H1 (cell line): ENCODE results near the gene LRRC41. TPM values are rescaled to one million over a fixed set of nuclear protein-coding genes. Genes with fewer than 3 reads are reported as not detected.

ENCODE experiments used
- CTCF ChIA-PET: fragments of 300-600 bp; sonication (Branson Sonifier 250); formaldehyde crosslinking; loops from one replicate; lab custom pipeline; 2021; ENCODE audit not compliant: partially characterized antibody; lab: Charles Lee
- POLR2A ChIA-PET: fragments of 300-600 bp; sonication (Branson Sonifier 250); formaldehyde crosslinking; loops from one replicate; lab custom pipeline; 2021; ENCODE audit warnings: inconsistent platforms; ENCODE audit not compliant: partially characterized antibody; lab: Charles Lee
- DNase-seq, 2 experiments: peaks; one replicate each; pipeline versions ENCODE4 v3.0.0 to v3.0.0-alpha.2; 2010 to 2022; ENCODE audit warnings: low spot score in 2 of 2, low read depth in 1 of 2, mixed read lengths in 1 of 2
- FAIRE-seq: peaks from 2 replicates; lab custom pipeline; 2011; peaks lifted over from hg19 to GRCh38; lab: Jason Lieb, UNC
- H2AFZ ChIP-seq: 2 replicates; pipeline ENCODE4 v1.8.1; 2012; ENCODE audit warnings: low read length, inconsistent platforms
- H2AK5ac ChIP-seq: 2 replicates; pipeline ENCODE4 v1.6.1; 2013; ENCODE audit warnings: low read depth, low read length
- H2BK120ac ChIP-seq: replicated peaks from 2 replicates; pipeline ENCODE3; 2013; ENCODE audit warnings: low read depth, low read length, inconsistent platforms
- H2BK12ac ChIP-seq: 2 replicates; pipeline ENCODE4 v1.6.1; 2013; ENCODE audit warnings: low read depth, low read length
- H2BK15ac ChIP-seq: 2 replicates; pipeline ENCODE4 v1.6.1; 2013; ENCODE audit warnings: low read length
- H2BK20ac ChIP-seq: 2 replicates; pipeline ENCODE4 v1.6.1; 2013; ENCODE audit warnings: low read length
- H2BK5ac ChIP-seq: 2 replicates; pipeline ENCODE4 v1.6.1; 2013; ENCODE audit warnings: low read depth, low read length
- H3K14ac ChIP-seq: 2 replicates; pipeline ENCODE4 v1.6.1; 2013; ENCODE audit warnings: inconsistent platforms; ENCODE audit not compliant: insufficient read length
- H3K18ac ChIP-seq: 2 replicates; pipeline ENCODE4 v1.6.1; 2013; ENCODE audit warnings: low read length; ENCODE audit errors: extremely low read depth
- H3K23ac ChIP-seq: 2 replicates; pipeline ENCODE4 v1.6.1; 2013; ENCODE audit warnings: inconsistent platforms; ENCODE audit not compliant: insufficient read length
- H3K23me2 ChIP-seq: 2 replicates; pipeline ENCODE4 v1.6.1; 2013; ENCODE audit warnings: low read depth, low read length
- H3K27ac ChIP-seq: 2 replicates; pipeline ENCODE4 v1.6.1; 2011; ENCODE audit warnings: low read depth, low read length, inconsistent platforms
- H3K27me3 ChIP-seq, 4 experiments: replicated peaks in 1 of 4; 1 replicate in 1 of 4; 2 replicates in 3 of 4; pipeline versions ENCODE4 v1.6.1 to v1.8.1; 2011 to 2013; ENCODE audit warnings: low read length in 3 of 4, mild to moderate bottlenecking in 3 of 4, inconsistent platforms in 2 of 4, mixed read lengths in 2 of 4, moderate library complexity in 1 of 4; ENCODE audit not compliant: control insufficient read depth in 3 of 4, insufficient read depth in 3 of 4; ENCODE audit errors: extremely low read depth in 1 of 4
- H3K36me3 ChIP-seq, 4 experiments: 2 replicates each; pipeline versions ENCODE4 v1.6.1 to v1.8.1; 2011 to 2013; ENCODE audit warnings: mild to moderate bottlenecking in 4 of 4, low read length in 3 of 4, moderate library complexity in 2 of 4, control low read depth in 1 of 4, inconsistent platforms in 1 of 4; ENCODE audit not compliant: insufficient read depth in 4 of 4, control insufficient read depth in 2 of 4
- H3K4ac ChIP-seq: replicated peaks from 2 replicates; pipeline ENCODE3; 2013; ENCODE audit warnings: low read length, low read depth, mixed read lengths, inconsistent platforms; ENCODE audit not compliant: insufficient read length
- H3K4me1 ChIP-seq, 4 experiments: replicated peaks in 1 of 4; 1 replicate in 1 of 4; 2 replicates in 3 of 4; pipeline versions ENCODE4 v1.6.1 to v1.8.1; 2011 to 2013; ENCODE audit warnings: low read length in 3 of 4, inconsistent platforms in 2 of 4, mixed read lengths in 1 of 4; ENCODE audit not compliant: insufficient read depth in 4 of 4, control insufficient read depth in 3 of 4
- H3K4me2 ChIP-seq, 2 experiments: 2 replicates each; pipeline versions ENCODE4 v1.6.1 to v1.8.1; 2011 to 2013; ENCODE audit warnings: low read depth in 2 of 2, low read length in 2 of 2, control low read depth in 1 of 2, inconsistent platforms in 1 of 2, mild to moderate bottlenecking in 1 of 2; ENCODE audit not compliant: insufficient read depth in 1 of 2
- H3K4me3 ChIP-seq, 4 experiments: fragments of 200-600, 300-600 bp in 1 of 4; sonication (generic), shearing (Covaris generic), sonication (Bioruptor Twin) in 1 of 4; 2 replicates each; pipeline versions ENCODE4 v1.5.1 to v1.8.1; 2011 to 2016; ENCODE audit warnings: low read length in 4 of 4, low read depth in 3 of 4, control low read depth in 2 of 4, inconsistent platforms in 2 of 4, mild to moderate bottlenecking in 2 of 4, mixed read lengths in 1 of 4, moderate library complexity in 1 of 4; ENCODE audit not compliant: insufficient read depth in 2 of 4; ENCODE audit errors: extremely low read depth in 1 of 4
- H3K56ac ChIP-seq: replicated peaks from 2 replicates; pipeline ENCODE3; 2013; ENCODE audit warnings: low read depth, mild to moderate bottlenecking, mixed read lengths, low read length, inconsistent platforms; ENCODE audit not compliant: insufficient read length
- H3K79me1 ChIP-seq: 2 replicates; pipeline ENCODE4 v1.6.1; 2013; ENCODE audit warnings: low read depth, low read length, control low read depth
- H3K79me2 ChIP-seq, 2 experiments: 2 replicates each; pipeline versions ENCODE4 v1.6.1 to v1.8.1; 2012 to 2013; ENCODE audit warnings: low read length in 2 of 2, mild to moderate bottlenecking in 2 of 2, inconsistent platforms in 1 of 2; ENCODE audit not compliant: insufficient read depth in 2 of 2, control insufficient read depth in 1 of 2
- H3K9ac ChIP-seq, 4 experiments: replicated peaks in 1 of 4; 1 replicate in 1 of 4; 2 replicates in 3 of 4; pipeline versions ENCODE4 v1.6.1 to v1.8.1; 2011 to 2013; ENCODE audit warnings: low read depth in 3 of 4, low read length in 3 of 4, control low read depth in 2 of 4, mild to moderate bottlenecking in 2 of 4, moderate library complexity in 2 of 4, inconsistent platforms in 1 of 4; ENCODE audit errors: extremely low read depth in 1 of 4
- H3K9me3 ChIP-seq, 2 experiments: 2 replicates each; pipeline versions ENCODE4 v1.6.1 to v1.8.1; 2012 to 2013; ENCODE audit warnings: mild to moderate bottlenecking in 2 of 2, moderate library complexity in 2 of 2, control low read depth in 1 of 2, inconsistent platforms in 1 of 2, low read depth in 1 of 2, low read length in 1 of 2, mixed read lengths in 1 of 2; ENCODE audit not compliant: insufficient read depth in 2 of 2
- H4K20me1 ChIP-seq, 2 experiments: replicated peaks in 1 of 2; 2 replicates each; pipeline versions ENCODE3 to v1.8.1; 2011 to 2013; ENCODE audit warnings: inconsistent platforms in 2 of 2, low read length in 2 of 2, mild to moderate bottlenecking in 1 of 2; ENCODE audit not compliant: insufficient read depth in 2 of 2, control insufficient read depth in 1 of 2
- H4K5ac ChIP-seq: 2 replicates; pipeline ENCODE4 v1.6.1; 2013; ENCODE audit warnings: low read length, low read depth, mixed read lengths, inconsistent platforms; ENCODE audit not compliant: insufficient read length
- H4K8ac ChIP-seq: 2 replicates; pipeline ENCODE4 v1.8.0; 2013; ENCODE audit warnings: mild to moderate bottlenecking, moderate library complexity, low read length, inconsistent platforms; ENCODE audit not compliant: insufficient read depth; ENCODE audit errors: extremely low read depth
- H4K91ac ChIP-seq: replicated peaks from 2 replicates; pipeline ENCODE3; 2013; ENCODE audit warnings: low read length, mixed read lengths, inconsistent platforms; ENCODE audit not compliant: insufficient read length
- ATF3 ChIP-seq: IDR thresholded peaks from 2 replicates; pipeline ENCODE4 v1.6.1; 2011; ENCODE audit warnings: low read depth, mild to moderate bottlenecking, low read length; ENCODE audit not compliant: insufficient read depth
- HDAC2 ChIP-seq, 2 experiments: fragments of 300-600 bp in 1 of 2; sonication (generic) in 1 of 2; IDR thresholded peaks; 2 replicates each; pipeline ENCODE4 v1.6.1; 2011 to 2012; ENCODE audit warnings: low read depth in 2 of 2, low read length in 2 of 2, mild to moderate bottlenecking in 2 of 2, moderate library complexity in 2 of 2, borderline replicate concordance in 1 of 2, inconsistent platforms in 1 of 2
- MAX ChIP-seq: IDR thresholded peaks from 2 replicates; pipeline ENCODE4 v1.6.1; 2012; ENCODE audit warnings: inconsistent platforms
- PHF8 ChIP-seq: fragments of 200-600 bp; sonication (generic); conservative IDR thresholded peaks from 2 replicates; pipeline ENCODE4 v1.7.1; 2012; ENCODE audit warnings: low read depth, mild to moderate bottlenecking, inconsistent platforms, low read length, moderate library complexity
- RBBP5 ChIP-seq: IDR thresholded peaks from 2 replicates; pipeline ENCODE4 v1.7.1; 2012; ENCODE audit warnings: low read depth, mild to moderate bottlenecking, inconsistent platforms, low read length, moderate library complexity, borderline replicate concordance
- SP2 ChIP-seq: IDR thresholded peaks from 2 replicates; pipeline ENCODE4 v1.6.1; 2012; ENCODE audit warnings: mild to moderate bottlenecking, low read length, inconsistent platforms
- SP4 ChIP-seq: IDR thresholded peaks from 2 replicates; pipeline ENCODE4 v1.6.1; 2012; ENCODE audit warnings: low read length, inconsistent platforms
- TBP ChIP-seq: IDR thresholded peaks from 2 replicates; pipeline ENCODE4 v1.6.1; 2011; ENCODE audit warnings: low read depth, low read length, improper control_type of control experiment
- TEAD4 ChIP-seq: IDR thresholded peaks from 2 replicates; pipeline ENCODE4 v1.6.1; 2012; ENCODE audit warnings: low read depth, low read length, inconsistent platforms, mixed read lengths
- USF2 ChIP-seq: IDR thresholded peaks from 2 replicates; pipeline ENCODE4 v1.6.1; 2011; ENCODE audit warnings: low read length, improper control_type of control experiment
- ZNF274 ChIP-seq: IDR thresholded peaks from 2 replicates; pipeline ENCODE4 v1.7.0; 2012; ENCODE audit warnings: low read length, borderline replicate concordance; ENCODE audit errors: extremely low read depth
- WGBS, 2 experiments: shearing (Covaris generic) in 1 of 2; methylation state at CpG; one replicate each; pipeline versions ENCODE4 v1.1.6 to v1.1.7; 2013 to 2015; ENCODE audit warnings: low lambda C conversion rate in 2 of 2, mixed read lengths in 2 of 2, inconsistent platforms in 1 of 2, low coverage in 1 of 2, missing lambda C conversion rate in 1 of 2; ENCODE audit not compliant: insufficient replicate concordance in 2 of 2, insufficient coverage in 1 of 2, insufficient read length in 1 of 2; ENCODE audit errors: extremely low coverage in 1 of 2, missing lambda C conversion rate in 1 of 2; 5-methylcytosine and 5-hydroxymethylcytosine counted together
- polyA plus RNA-seq, 7 experiments: library from polyadenylated mRNA; depleted of rRNA in 3 of 7; stranded (reverse) in 5 of 7; unstranded in 2 of 7; fragments of >200 nt in 5 of 7; fragments of 200-250 nt in 2 of 7; gene quantifications; 1 replicate in 5 of 7; 2 replicates in 1 of 7; 4 replicates in 1 of 7; pipeline versions ENCODE4 v1.2.1 to v1.2.3, GENCODE V29; 2011 to 2013; ENCODE audit warnings: missing spikeins in 2 of 7, mixed read lengths in 2 of 7
- total RNA-seq: library from RNA; stranded (reverse); fragmentation: NEBNext Ultra II Directional; extraction: Animal tissue kit (Norgen Biotek cat#: 25700); gene quantifications from 2 replicates; pipeline ENCODE4 v1.2.1, GENCODE V29; 2021

The LRRC41 gene
- total and polyA plus RNA-seq, 2 of the 8 experiments (the other 6 are each of a cell fraction or from before 2014, with no cell fraction given): 36.8 to 51.2 TPM

- H3K14ac ChIP-seq: no peak overlapping the region
- H2AK5ac ChIP-seq: no peak overlapping the region
- 0 out of 7 replicates have a peak overlapping the region, but pooled peaks of 1 of the 4 experiments have one; percentile 19 for H3K9ac ChIP-seq
- no peak overlapping the region for H3K18ac ChIP-seq
- H4K8ac ChIP-seq: no peak overlapping the region
- H2BK120ac ChIP-seq: no peak overlapping the region
- no peak overlapping the region for H4K91ac ChIP-seq
- H3K36me3 ChIP-seq: peaks cover 2 to 29% (median 16%) of the 10 kb centered on the region in 4 experiments; a peak in 7 of 8 replicates
- no peak overlapping the region for H2BK5ac ChIP-seq
- H3K4me1 ChIP-seq: peaks cover 0 to 7% (median 4%) of the 10 kb centered on the region in 4 experiments; a peak in 4 of 7 replicates
- no peak overlapping the region for H3K4me3 ChIP-seq
- peaks cover 9% of the 10 kb centered on the region for H3K23me2 ChIP-seq
- H3K79me2 ChIP-seq: no peaks in the 10 kb centered on the region; a peak in 1 of 4 replicates
- no peak overlapping the region for H3K4me2 ChIP-seq
- 88% methylated on average over 4 of the region's 4 CpGs; no CpG with 5 or more reads in 1 of the 2 experiments for whole genome bisulfite sequencing, 2 experiments
- FAIRE-seq: no peak
- CTCF ChIA-PET: interaction anchor here (0.6 to 1.5 kb wide), 7 partner anchors 10 to 142 kb away, joined by 3 to 4 read pairs (median 3); partner anchors contain the start of genes LRRC41 and UQCRH
- DNase-seq: no peak
- no peak overlapping the region for H3K27ac ChIP-seq
- no peak overlapping the region for H3K56ac ChIP-seq
- H2BK15ac ChIP-seq: no peak overlapping the region
- no peak overlapping the region for H4K5ac ChIP-seq
- H3K9me3 ChIP-seq: no peaks in the 10 kb centered on the region
- H2AFZ ChIP-seq: no peak overlapping the region
- no peak overlapping the region for H2BK20ac ChIP-seq
- no peak overlapping the region for H3K4ac ChIP-seq
- no peaks in the 10 kb centered on the region for H3K27me3 ChIP-seq
- POLR2A ChIA-PET: interaction anchor here (1.1 to 1.9 kb wide), 2 partner anchors 26 to 35 kb away, joined by 3 to 5 read pairs; no protein-coding TSS in a partner anchor
- peaks cover 0 to 5% of the 10 kb centered on the region in 2 experiments for H4K20me1 ChIP-seq
- H3K23ac ChIP-seq: no peak overlapping the region
- H2BK12ac ChIP-seq: no peak overlapping the region
- peaks cover 3% of the 10 kb centered on the region; the same call in 1 of the 2 replicates for H3K79me1 ChIP-seq
- TF ChIP-seq RBBP5: no peak
- TF ChIP-seq ATF3: no peak
- TF ChIP-seq HDAC2 (IDR thresholded peaks at IDR 0.05; ENCODE audit: borderline replicate concordance in 1 of 2, low read depth in 2 of 2, low read length in 2 of 2): no peak
- no peak for TF ChIP-seq SP4
- TF ChIP-seq MAX: no peak
- TF ChIP-seq SP2: no peak
- no peak for TF ChIP-seq USF2
- TF ChIP-seq ZNF274: no peak
- TF ChIP-seq TBP: no peak
- no peak for TF ChIP-seq PHF8
- no peak for TF ChIP-seq TEAD4
These were observed 40.3 kb upstream of the LRRC41 start for GRCh38 chr1:46343705-46344104.
